Spleen (tissue), 7 donors: Measurements from ENCODE around the gene TBC1D10B.

ENCODE experiments used
- POLR2A ChIP-seq, 3 donors: fragments of 450-650 bp; IDR thresholded peaks; one replicate each; pipeline ENCODE4 v1.5.1; 2017; ENCODE audit warnings: antibody characterized with exemption in 3 of 3, mild to moderate bottlenecking in 1 of 3
- TF ChIP-seq, protein P1 (sequence below), 11 experiments: fragments of 200-600 bp in 7 of 11; fragments of 450-650 bp in 4 of 11; sonication (generic) in 4 of 11; IDR thresholded peaks in 8 of 11; conservative IDR thresholded peaks in 3 of 11; 1 replicate in 7 of 11; 2 replicates in 4 of 11; pipeline versions ENCODE4 v1.4.0 to v1.8.0; 2016 to 2021; ENCODE audit warnings: antibody characterized with exemption in 11 of 11, inconsistent platforms in 4 of 11, mild to moderate bottlenecking in 1 of 11
- donor health status: DM: no; HTN: no; CAD: no; lungs with moderate emphysema.
- donor health status: DM: no; HTN: no; CAD: no.
- donor health status: DM: no; HTN: no; CAD: no.

DNA sequence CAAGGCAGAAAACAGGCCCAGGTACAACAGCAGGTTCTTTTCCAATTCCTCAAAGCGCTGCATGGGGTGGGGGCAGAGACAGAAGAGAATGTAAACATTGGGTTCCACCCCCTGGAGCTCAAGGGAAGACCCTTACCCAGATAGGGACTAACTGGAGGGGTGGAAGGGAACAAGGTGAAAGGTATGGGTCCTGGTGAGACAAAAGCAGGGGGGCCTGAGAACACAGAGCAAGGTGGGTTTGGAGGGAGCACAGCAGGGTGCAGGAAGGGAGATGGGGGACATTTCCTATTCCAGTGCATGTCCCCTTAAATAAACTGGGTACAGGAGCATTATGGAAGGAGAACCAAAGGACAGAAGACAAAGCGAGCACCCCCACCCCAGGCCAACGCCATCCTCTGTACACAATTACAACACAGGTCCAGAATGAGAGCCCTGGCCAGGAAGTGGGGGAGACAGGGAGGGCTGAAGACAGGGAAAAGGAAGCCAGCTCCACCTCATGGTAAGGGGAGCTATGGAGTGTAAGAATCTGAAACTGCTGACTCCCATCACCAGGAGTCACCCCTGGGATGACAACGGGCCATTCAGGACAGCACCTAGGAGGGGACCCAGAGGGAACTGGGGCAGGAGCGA lies 13.1 kb downstream of the TBC1D10B start:
- TF ChIP-seq, protein P1, sequence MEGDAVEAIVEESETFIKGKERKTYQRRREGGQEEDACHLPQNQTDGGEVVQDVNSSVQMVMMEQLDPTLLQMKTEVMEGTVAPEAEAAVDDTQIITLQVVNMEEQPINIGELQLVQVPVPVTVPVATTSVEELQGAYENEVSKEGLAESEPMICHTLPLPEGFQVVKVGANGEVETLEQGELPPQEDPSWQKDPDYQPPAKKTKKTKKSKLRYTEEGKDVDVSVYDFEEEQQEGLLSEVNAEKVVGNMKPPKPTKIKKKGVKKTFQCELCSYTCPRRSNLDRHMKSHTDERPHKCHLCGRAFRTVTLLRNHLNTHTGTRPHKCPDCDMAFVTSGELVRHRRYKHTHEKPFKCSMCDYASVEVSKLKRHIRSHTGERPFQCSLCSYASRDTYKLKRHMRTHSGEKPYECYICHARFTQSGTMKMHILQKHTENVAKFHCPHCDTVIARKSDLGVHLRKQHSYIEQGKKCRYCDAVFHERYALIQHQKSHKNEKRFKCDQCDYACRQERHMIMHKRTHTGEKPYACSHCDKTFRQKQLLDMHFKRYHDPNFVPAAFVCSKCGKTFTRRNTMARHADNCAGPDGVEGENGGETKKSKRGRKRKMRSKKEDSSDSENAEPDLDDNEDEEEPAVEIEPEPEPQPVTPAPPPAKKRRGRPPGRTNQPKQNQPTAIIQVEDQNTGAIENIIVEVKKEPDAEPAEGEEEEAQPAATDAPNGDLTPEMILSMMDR (IDR thresholded peaks at IDR 0.05 in 8 of 11, conservative IDR thresholded peaks at IDR 0.05 in 3 of 11), result no peak
- no peak for TF ChIP-seq POLR2A (IDR thresholded peaks at IDR 0.05)
